ENCODE results near the gene RNF113B. TPM values are rescaled to one million over a fixed set of nuclear protein-coding genes. Genes with fewer than 3 reads are reported as not detected.

The RNF113B gene
- total RNA-seq, 4 donors from 2014 or later = not detected

GRCh38 chr13:98223741-98224140 lies 46.7 kb upstream of the RNF113B start:
- Histone ChIP-seq H3K9me3 (no peaks in the 10 kb centered on the region), H3K4me1 (peaks cover 3 to 19% (median 15%) of the 10 kb centered on the region in 4 donors), H3K36me3 (no peaks in the 10 kb centered on the region), H3K27me3 (no peaks in the 10 kb centered on the region), H3K27ac (replicated peaks in 1 of 4) (no peak overlapping the region), H3K4me3 (no peak overlapping the region)
- TF ChIP-seq POLR2A (IDR thresholded peaks at IDR 0.05; ENCODE audit: low read depth) = no peak
- intact Hi-C loops (cut with DNase I) = no loop called here
- no peak for DNase-seq (ENCODE audit: extremely low spot score)

DNA sequence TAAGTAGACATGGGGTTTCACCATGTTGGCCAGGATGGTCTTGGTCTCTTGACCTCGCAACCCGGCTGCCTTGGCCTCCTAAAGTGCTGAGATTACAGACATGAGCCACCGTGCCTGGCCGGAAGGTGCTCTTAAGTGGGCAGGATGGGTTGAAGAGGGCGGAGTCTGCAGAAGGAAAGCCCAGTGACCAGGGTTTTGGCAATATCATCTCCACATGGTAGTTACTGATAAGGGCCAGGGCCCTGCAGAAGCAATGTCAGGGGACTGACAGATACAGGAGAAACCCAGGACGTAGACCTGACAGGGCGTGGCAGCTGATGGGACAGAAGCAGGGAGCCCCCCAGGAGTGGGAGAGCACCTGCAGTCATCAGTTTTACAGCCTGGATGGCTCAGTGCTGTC lies 45.7 kb upstream of the RNF113B start:
- Histone ChIP-seq H3K4me3 (no peak overlapping the region), H3K27ac (replicated peaks in 1 of 4) (no peak overlapping the region), H3K36me3 (no peaks in the 10 kb centered on the region), H3K27me3 (no peaks in the 10 kb centered on the region), H3K4me1 (peaks cover 3 to 19% (median 15%) of the 10 kb centered on the region in 4 donors), H3K9me3 (no peaks in the 10 kb centered on the region)
- no peak for TF ChIP-seq POLR2AphosphoS5 (IDR thresholded peaks at IDR 0.05)
- TF ChIP-seq EP300 (IDR thresholded peaks at IDR 0.05) = no peak
- TF ChIP-seq POLR2A (IDR thresholded peaks at IDR 0.05; ENCODE audit: low read depth) = no peak
- no peak for TF ChIP-seq CTCF (IDR thresholded peaks at IDR 0.05)
- DNase-seq (ENCODE audit: extremely low spot score) = no peak
- intact Hi-C loops (cut with DNase I) = no loop called here
- 98% methylated on average over 7 of the region's 7 CpGs for WGBS

GRCh38 chr13:98222081-98222554 lies 45.0 kb upstream of the RNF113B start:
- 88% methylated on average over 5 of the region's 5 CpGs for WGBS
- Histone ChIP-seq H3K36me3 (no peaks in the 10 kb centered on the region), H3K27me3 (no peaks in the 10 kb centered on the region), H3K27ac (replicated peaks in 1 of 4) (no peak overlapping the region), H3K4me3 (no peak overlapping the region), H3K9me3 (no peaks in the 10 kb centered on the region), H3K4me1 (peaks cover 3 to 19% (median 15%) of the 10 kb centered on the region in 4 donors)
- intact Hi-C loops (cut with DNase I) = no loop called here
- DNase-seq (ENCODE audit: extremely low spot score) = no peak
- TF ChIP-seq EP300 (IDR thresholded peaks at IDR 0.05) (no peak), POLR2A (IDR thresholded peaks at IDR 0.05; ENCODE audit: low read depth) (no peak), CTCF (IDR thresholded peaks at IDR 0.05) (no peak), POLR2AphosphoS5 (IDR thresholded peaks at IDR 0.05) (no peak)

DNA sequence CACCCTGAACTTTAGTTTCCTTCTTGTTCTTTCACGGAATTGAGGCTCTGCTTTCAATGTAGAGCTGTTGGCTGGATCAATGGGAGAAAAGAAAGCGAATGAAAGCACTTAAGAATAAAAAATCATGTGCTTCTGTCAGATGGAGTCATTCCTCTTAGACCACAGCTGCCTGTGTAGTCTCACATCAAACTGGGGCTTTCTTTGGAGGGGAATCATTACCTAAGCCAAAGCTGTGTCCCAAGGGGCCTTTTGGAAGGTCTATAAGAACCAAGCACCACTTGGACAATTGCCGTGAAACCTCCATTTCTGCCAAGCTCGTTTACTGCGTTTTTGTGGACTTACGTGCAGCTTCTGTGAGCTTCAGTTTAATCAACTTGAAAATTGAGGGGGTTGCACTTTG lies 44.2 kb upstream of the RNF113B start:
- DNase-seq (ENCODE audit: extremely low spot score) = no peak
- Histone ChIP-seq H3K9me3 (no peaks in the 10 kb centered on the region), H3K27ac (replicated peaks in 1 of 4) (no peak overlapping the region), H3K27me3 (no peaks in the 10 kb centered on the region), H3K36me3 (no peaks in the 10 kb centered on the region), H3K4me1 (peaks cover 3 to 19% (median 15%) of the 10 kb centered on the region in 4 donors), H3K4me3 (no peak overlapping the region)
- 89% methylated on average over 6 of the region's 6 CpGs for WGBS
- TF ChIP-seq POLR2AphosphoS5 (IDR thresholded peaks at IDR 0.05) = no peak
- no peak for TF ChIP-seq CTCF (IDR thresholded peaks at IDR 0.05)
- no peak for TF ChIP-seq EP300 (IDR thresholded peaks at IDR 0.05)
- TF ChIP-seq POLR2A (IDR thresholded peaks at IDR 0.05; ENCODE audit: low read depth) = no peak
- intact Hi-C loops (cut with DNase I) = no loop called here

DNA sequence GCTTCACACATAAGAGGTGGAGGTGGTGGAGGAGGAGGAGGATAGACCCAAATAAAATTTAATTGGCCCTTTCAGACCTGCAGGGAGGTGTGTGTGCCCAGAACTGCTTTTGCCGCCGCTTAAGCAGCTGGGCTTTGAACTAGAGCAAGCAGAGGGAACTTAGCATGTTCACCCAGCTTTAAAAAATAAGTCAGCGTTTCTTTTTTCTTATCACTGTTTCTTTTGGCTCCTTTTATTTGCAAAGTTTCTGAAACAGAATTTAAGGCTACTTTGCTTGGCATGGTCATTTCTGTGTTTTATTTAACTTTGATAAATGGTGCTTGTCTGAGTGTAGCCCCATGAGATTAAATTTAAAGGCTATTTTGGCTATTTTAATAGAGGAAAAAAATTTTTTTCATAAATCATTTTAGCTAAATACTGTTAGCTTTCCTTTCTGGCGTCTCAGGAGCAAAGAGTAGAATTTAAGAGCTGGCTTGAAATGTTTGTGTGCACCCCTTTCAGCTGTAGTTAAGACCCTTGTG lies 43.3 kb upstream of the RNF113B start:
- no peak for TF ChIP-seq POLR2A (IDR thresholded peaks at IDR 0.05; ENCODE audit: low read depth)
- TF ChIP-seq EP300 (IDR thresholded peaks at IDR 0.05) = no peak
- no peak for TF ChIP-seq CTCF (IDR thresholded peaks at IDR 0.05)
- TF ChIP-seq POLR2AphosphoS5 (IDR thresholded peaks at IDR 0.05) = no peak
- peaks cover 3 to 19% (median 15%) of the 10 kb centered on the region in 4 donors for H3K4me1 ChIP-seq
- H3K27me3 ChIP-seq = no peaks in the 10 kb centered on the region
- peaks cover 0 to 1% (median 0%) of the 10 kb centered on the region in 4 donors for H3K36me3 ChIP-seq
- 35% methylated on average over 4 of the region's 4 CpGs for WGBS
- no peak overlapping the region for H3K4me3 ChIP-seq
- no peaks in the 10 kb centered on the region for H3K9me3 ChIP-seq
- no peak overlapping the region for H3K27ac ChIP-seq (replicated peaks in 1 of 4)
- no peak for DNase-seq (ENCODE audit: extremely low spot score)
- intact Hi-C loops (cut with DNase I) = no loop called here

Measured in esophagus muscularis mucosa (tissue), 4 donors.